ENCODE data around the gene NET1.

NET1 gene

GRCh38 chr10:5486853-5487235 lies 74.5 kb downstream of the NET1 start:
- DNase-seq, result no peak

GRCh38 chr10:5488272-5489161 lies 76.2 kb downstream of the NET1 start:
- DNase-seq, result peak; percentile 73

GRCh38 chr10:5490032-5490431 lies 77.7 kb downstream of the NET1 start:
- no peak for DNase-seq

GRCh38 chr10:5490698-5491464 lies 78.5 kb downstream of the NET1 start:
- DNase-seq, result no peak

DNA sequence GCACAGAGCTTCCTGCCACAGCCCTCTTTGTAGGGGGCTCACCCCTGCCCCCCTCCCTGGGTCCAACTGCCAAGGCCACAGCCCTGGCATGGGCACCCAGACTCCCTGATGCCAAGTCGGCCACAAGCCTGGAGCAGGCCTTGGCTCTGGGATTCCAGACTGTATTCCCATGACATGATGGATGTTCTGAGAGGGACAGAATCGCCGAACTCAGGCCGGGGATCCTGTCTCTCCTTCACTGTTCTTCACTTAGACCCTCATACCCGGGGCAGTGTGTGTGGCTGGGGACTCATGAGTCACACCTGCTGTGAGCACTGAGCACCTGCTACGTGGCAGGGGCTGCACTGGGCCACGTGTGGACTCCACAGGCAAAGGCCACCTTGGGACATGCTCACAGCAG lies 79.1 kb downstream of the NET1 start:
- DNase-seq, result no peak

DNA sequence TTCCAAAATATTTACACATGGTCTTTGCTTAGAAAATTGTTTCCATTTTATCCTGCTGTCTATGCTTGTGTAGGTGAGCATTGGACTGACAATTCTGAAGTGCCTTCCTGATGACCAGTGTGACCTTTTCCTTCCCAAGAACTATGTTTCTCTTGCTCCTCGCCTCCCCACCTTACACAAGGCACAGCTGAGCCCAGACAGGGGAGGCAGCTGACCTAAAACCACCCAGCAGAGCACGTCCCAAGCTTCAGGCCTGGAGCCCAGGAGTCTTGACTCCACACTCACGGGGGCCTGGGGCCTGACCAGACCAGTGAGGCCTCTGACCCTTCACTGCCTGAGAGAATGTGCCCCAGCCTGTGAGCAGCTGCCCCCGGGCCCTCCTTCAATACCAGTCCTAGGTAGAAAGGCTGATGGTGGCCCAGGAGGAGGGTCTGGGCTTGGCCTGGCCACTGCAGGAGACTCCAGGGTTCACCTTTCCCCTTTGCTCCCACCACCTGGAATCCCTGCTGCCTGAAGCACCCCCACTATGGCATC lies 80.0 kb downstream of the NET1 start:
- DNase-seq, result no peak

- no peak for DNase-seq
These were observed 80.7 kb downstream of the NET1 start for GRCh38 chr10:5492929-5493576.

- DNase-seq, result no peak
These were observed 81.3 kb downstream of the NET1 start for GRCh38 chr10:5493691-5494090.

- no peak for DNase-seq
These were observed 82.3 kb downstream of the NET1 start for GRCh38 chr10:5494611-5495010.

- no peak for DNase-seq
These were observed 84.2 kb downstream of the NET1 start for GRCh38 chr10:5496261-5497250.

- DNase-seq, result no peak
These were observed 84.9 kb downstream of the NET1 start for GRCh38 chr10:5497289-5497688.

- no peak for DNase-seq
These were observed 85.8 kb downstream of the NET1 start for GRCh38 chr10:5497948-5498730.

DNA sequence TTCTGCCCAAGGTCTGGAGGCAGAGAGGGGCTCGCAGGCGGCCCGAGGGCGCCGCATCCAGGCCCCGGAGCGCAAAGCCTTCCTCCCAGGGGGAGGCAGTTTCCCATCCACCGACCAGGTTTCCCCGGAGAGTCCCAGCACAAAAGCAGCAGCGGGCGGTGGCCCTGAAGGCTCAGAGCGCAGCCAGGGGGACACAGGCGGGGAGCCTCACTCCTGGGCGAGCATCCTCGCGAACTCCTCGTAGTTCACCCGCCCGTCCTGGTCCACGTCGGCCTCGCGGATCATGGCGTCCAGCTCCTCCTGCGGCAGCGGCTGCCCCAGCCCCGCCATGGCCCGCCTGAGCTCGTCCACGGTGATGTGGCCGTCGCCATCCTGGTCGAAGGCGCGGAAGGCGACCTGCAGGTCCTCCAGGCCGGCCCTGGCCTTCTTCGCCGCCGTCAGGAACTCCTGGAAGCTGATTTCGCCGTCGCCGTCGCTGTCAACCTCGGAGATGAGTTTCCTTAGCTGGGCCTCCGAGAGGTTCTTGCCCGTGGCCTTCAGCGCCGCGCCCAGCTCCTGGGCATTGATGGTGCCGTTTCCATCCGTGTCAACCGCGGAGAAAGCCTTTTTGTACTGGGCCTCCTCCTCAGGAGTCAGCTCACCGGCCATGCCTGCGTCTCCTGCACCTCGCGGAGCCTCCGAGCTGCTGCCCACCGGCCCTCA lies 86.6 kb downstream of the NET1 start:
- DNase-seq, result no peak

DNA sequence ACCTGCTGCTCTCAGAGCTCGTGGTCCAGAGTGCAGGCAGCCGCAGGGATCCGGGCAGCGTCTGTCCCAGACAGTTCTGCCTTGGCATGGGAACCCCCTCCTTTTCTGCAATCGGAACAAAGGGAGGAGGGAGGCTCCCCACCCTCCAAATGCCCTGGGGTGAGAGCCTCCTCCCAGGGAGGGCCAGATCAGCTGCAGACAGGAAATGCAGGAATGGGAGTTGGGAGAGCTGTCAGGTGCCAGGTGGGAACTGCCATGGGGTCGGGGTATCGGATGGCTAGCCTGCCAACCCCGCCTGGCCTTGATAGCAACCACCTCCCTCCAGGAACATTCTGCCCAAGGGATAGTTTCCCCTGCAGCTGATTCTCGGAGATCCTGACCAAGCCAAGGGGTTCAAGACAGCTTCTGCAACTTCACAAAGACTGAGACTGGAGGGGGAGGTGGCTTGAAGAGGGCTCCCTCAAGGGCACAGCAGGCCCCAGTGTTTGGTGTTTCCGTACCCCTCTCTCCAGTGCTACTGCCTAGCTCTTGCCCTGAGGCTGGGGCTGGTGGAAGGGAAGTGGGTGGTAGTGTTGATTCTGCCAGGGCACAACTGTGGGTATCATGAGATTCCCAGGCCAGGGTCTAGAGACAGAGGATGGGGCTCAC lies 87.3 kb downstream of the NET1 start, which contains the start of gene CALML5:
CALML5 (minus strand) TSS at position 78 of the 648 bp plus-strand sequence. CDS start 132 bp downstream, outside the sequence.
- no peak for DNase-seq

GRCh38 chr10:5500162-5500670 lies 87.9 kb downstream of the NET1 start:
- DNase-seq, result no peak

- no peak for DNase-seq
These were observed 88.6 kb downstream of the NET1 start for GRCh38 chr10:5500910-5501309.

DNA sequence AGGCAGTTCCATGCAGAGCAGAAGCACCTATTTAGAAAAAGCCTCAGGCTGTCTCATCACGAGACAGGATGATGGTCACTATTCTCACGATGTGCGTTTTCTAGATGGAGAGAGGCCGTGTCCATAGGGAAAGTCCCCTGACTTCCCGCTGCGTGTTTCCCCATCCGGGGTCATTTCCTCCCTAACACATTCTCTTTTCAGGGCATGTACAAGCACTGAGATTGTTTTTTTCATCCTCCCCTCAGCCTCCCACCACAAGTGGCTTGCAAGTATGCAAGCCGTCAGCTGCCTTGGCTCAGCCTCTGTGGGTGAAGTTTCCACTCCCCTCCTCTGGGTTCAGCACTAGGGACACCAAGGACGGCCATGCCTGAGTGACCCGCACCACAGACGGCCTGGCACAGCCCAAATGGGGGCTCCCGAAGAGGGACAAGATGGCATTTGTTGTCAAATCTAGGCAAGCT lies 89.7 kb downstream of the NET1 start:
- no peak for DNase-seq

- DNase-seq, result no peak
These were observed 90.5 kb downstream of the NET1 start for GRCh38 chr10:5502571-5503476.

GRCh38 chr10:5503477-5503835 lies 91.1 kb downstream of the NET1 start:
- DNase-seq, result peak; percentile 79
